Osteoblast (primary cell): ENCODE measurements around the gene TMEM167A. TPM values are rescaled to one million over a fixed set of nuclear protein-coding genes. Genes with fewer than 3 reads are reported as not detected.
"Not testable (repeated sequence)": the region's sequence is repeated elsewhere in the genome, so short reads cannot be mapped to it uniquely, and the experiment has no call there.

Experiments
- DNase-seq: peaks from one replicate; pipeline ENCODE4 v3.0.0; 2011; ENCODE audit warnings: low spot score, mixed read lengths; ENCODE audit not compliant: insufficient read length; ENCODE audit errors: missing footprints
- H2AFZ ChIP-seq: 2 replicates; pipeline ENCODE4 v1.6.0; 2011; ENCODE audit warnings: mild to moderate bottlenecking, low read length
- H3K27ac ChIP-seq: 2 replicates; pipeline ENCODE4 v1.5.1; 2011; ENCODE audit warnings: mild to moderate bottlenecking, low read depth, low read length, moderate library complexity
- H3K27me3 ChIP-seq: 2 replicates; pipeline ENCODE4 v1.6.0; 2012; ENCODE audit warnings: mild to moderate bottlenecking, control low read depth, inconsistent platforms, low read length, moderate library complexity; ENCODE audit not compliant: insufficient read depth
- H3K36me3 ChIP-seq: 2 replicates; pipeline ENCODE4 v1.5.1; 2011; ENCODE audit warnings: mild to moderate bottlenecking, low read length, control low read depth, moderate library complexity; ENCODE audit not compliant: insufficient read depth
- H3K4me1 ChIP-seq: 2 replicates; pipeline ENCODE4 v1.5.1; 2011; ENCODE audit warnings: mild to moderate bottlenecking, low read length, control low read depth, moderate library complexity; ENCODE audit not compliant: insufficient read depth
- H3K4me2 ChIP-seq: 2 replicates; pipeline ENCODE4 v1.6.0; 2011; ENCODE audit warnings: mild to moderate bottlenecking, low read length; ENCODE audit not compliant: insufficient read depth
- H3K4me3 ChIP-seq: fragments of 200-600 bp; sonication (generic); 3 replicates; pipeline ENCODE4 v1.5.1; 2012; ENCODE audit warnings: mild to moderate bottlenecking, low read length, inconsistent platforms; ENCODE audit not compliant: insufficient read depth
- H3K79me2 ChIP-seq: 2 replicates; pipeline ENCODE4 v1.6.0; 2012; ENCODE audit warnings: mild to moderate bottlenecking, low read length, control low read depth, inconsistent platforms; ENCODE audit not compliant: insufficient read depth
- H3K9me3 ChIP-seq: 2 replicates; pipeline ENCODE4 v1.5.1; 2011; ENCODE audit warnings: low read depth, low read length, control low read depth
- H4K20me1 ChIP-seq: 2 replicates; pipeline ENCODE4 v1.6.0; 2012; ENCODE audit warnings: mild to moderate bottlenecking, low read length, control low read depth; ENCODE audit not compliant: insufficient read depth
- total RNA-seq: library from RNA; depleted of rRNA; stranded (reverse); fragments of >200 nt; gene quantifications from 2 replicates; pipeline ENCODE4 v1.2.3, GENCODE V29; 2012
- TF ChIP-seq, protein P1 (sequence below): IDR thresholded peaks from 2 replicates; pipeline ENCODE4 v1.5.1; 2011; ENCODE audit warnings: mild to moderate bottlenecking, low read depth, low read length, moderate library complexity; ENCODE audit errors: extremely low read depth

The TMEM167A gene
- total RNA-seq, 1 donor = 54.6 TPM

DNA sequence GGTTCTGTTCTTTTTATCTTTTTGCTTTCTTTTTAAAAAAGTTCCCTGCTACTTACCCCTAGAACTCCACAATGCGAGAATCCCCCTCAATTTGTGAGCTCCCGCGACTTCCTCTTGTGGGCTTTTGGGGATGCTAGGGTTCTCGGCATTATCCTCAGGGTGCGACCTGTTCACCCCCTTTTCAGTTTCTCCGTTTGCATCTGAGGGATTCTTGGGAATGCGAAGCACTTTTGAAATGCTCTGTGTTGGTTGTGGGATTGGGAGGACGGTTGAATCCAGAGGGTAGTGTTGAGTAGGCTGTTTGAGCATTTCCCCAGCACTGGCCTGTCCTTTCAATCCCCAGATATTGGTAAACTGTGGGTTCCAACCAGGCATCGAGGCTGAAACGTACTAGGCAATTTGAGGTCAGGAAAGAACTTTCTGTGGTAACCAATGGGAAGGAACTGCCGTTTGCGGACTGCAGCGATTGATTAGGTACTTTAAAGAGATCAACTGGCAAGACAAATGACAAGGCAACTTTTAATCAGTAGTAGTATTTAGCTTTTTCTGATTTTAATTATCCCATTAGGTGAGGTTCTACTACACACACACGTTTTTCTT is 568 bp upstream of the TMEM167A start:
- Histone ChIP-seq H3K9me3 (no peaks in the 10 kb centered on the region), H3K27ac (peak overlapping the region; percentile 95), H3K4me1 (peaks cover 5% of the 10 kb centered on the region), H3K36me3 (peaks cover 7% of the 10 kb centered on the region), H3K79me2 (peaks cover 51% of the 10 kb centered on the region), H2AFZ (peak overlapping the region; percentile 98), H4K20me1 (peaks cover 12% of the 10 kb centered on the region), H3K4me2 (peak overlapping the region; percentile 82), H3K27me3 (no peaks in the 10 kb centered on the region), H3K4me3 (peak overlapping the region; percentile 93)
- DNase-seq = peak; percentile 67
- TF ChIP-seq, protein P1, sequence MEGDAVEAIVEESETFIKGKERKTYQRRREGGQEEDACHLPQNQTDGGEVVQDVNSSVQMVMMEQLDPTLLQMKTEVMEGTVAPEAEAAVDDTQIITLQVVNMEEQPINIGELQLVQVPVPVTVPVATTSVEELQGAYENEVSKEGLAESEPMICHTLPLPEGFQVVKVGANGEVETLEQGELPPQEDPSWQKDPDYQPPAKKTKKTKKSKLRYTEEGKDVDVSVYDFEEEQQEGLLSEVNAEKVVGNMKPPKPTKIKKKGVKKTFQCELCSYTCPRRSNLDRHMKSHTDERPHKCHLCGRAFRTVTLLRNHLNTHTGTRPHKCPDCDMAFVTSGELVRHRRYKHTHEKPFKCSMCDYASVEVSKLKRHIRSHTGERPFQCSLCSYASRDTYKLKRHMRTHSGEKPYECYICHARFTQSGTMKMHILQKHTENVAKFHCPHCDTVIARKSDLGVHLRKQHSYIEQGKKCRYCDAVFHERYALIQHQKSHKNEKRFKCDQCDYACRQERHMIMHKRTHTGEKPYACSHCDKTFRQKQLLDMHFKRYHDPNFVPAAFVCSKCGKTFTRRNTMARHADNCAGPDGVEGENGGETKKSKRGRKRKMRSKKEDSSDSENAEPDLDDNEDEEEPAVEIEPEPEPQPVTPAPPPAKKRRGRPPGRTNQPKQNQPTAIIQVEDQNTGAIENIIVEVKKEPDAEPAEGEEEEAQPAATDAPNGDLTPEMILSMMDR = no peak

- Histone ChIP-seq H4K20me1 (peaks cover 50% of the 10 kb centered on the region), H3K27ac (no peak overlapping the region), H3K4me2 (peak overlapping the region; percentile 15), H3K4me1 (no peaks in the 10 kb centered on the region), H3K36me3 (peaks cover 7% of the 10 kb centered on the region), H3K4me3 (no peak overlapping the region), H2AFZ (no peak overlapping the region), H3K79me2 (peaks cover 91% of the 10 kb centered on the region), H3K27me3 (no peaks in the 10 kb centered on the region), H3K9me3 (no peaks in the 10 kb centered on the region)
- TF ChIP-seq, protein P1 = no peak
- no peak for DNase-seq
Observed at GRCh38 chr5:83072966-83073365, 4.2 kb downstream of the TMEM167A start.

GRCh38 chr5:83071286-83072051 is 5.7 kb downstream of the TMEM167A start:
- Histone ChIP-seq H3K36me3 (peaks cover 7% of the 10 kb centered on the region), H3K27me3 (no peaks in the 10 kb centered on the region), H3K4me1 (no peaks in the 10 kb centered on the region), H2AFZ (no peak overlapping the region), H3K27ac (no peak overlapping the region), H3K4me3 (no peak overlapping the region), H4K20me1 (peaks cover 53% of the 10 kb centered on the region), H3K4me2 (no peak overlapping the region), H3K79me2 (peaks cover 99% of the 10 kb centered on the region), H3K9me3 (no peaks in the 10 kb centered on the region)
- no peak for DNase-seq
- TF ChIP-seq, protein P1 = no peak

DNA sequence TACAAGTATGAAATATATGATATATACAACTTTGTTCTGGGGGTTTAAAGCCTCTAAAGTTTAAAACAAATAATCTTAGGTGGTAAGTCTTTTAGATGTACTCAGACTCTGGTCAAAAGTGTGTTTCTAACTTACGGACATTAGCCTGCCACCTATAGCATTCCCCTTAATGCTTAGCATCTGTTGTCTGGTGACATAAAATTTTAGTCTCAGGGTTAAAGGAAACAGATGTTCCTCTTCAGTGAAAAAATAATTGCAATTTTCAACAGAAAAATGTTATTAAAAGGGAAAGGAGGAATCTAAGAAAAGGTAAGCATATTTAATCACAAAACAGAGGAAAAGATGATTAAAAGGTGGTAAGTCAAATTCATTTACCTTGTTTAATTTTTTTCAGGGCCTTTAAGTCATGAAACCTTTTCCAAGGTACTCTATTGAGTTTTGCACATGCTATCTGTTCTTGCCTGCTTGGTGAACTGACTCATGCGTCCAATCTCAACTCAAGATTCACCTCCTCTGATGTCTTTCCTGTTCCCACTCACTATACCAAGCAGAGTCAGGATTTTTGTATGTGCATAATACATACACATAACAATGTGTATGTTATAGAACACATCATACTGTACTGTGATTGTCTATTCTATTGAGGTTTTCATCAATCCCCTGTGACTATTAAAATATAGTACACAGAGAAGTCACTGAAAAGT is 7.9 kb downstream of the TMEM167A start:
- Histone ChIP-seq H3K4me1 (no peaks in the 10 kb centered on the region), H3K36me3 (peaks cover 5% of the 10 kb centered on the region), H3K27me3 (no peaks in the 10 kb centered on the region), H3K27ac (no peak overlapping the region), H3K79me2 (peaks cover 98% of the 10 kb centered on the region), H3K4me3 (no peak overlapping the region), H3K4me2 (no peak overlapping the region), H3K9me3 (no peaks in the 10 kb centered on the region), H2AFZ (no peak overlapping the region), H4K20me1 (peaks cover 57% of the 10 kb centered on the region)
- TF ChIP-seq, protein P1 = no peak
- no peak for DNase-seq

- not testable (repeated sequence) for H3K9me3 ChIP-seq, DNase-seq, H3K4me3 ChIP-seq, H3K4me1 ChIP-seq, H3K36me3 ChIP-seq, H3K27me3 ChIP-seq, H3K27ac ChIP-seq, H3K4me2 ChIP-seq, H2AFZ ChIP-seq
- Histone ChIP-seq H4K20me1 (peaks cover 44% of the 10 kb centered on the region), H3K79me2 (peaks cover 94% of the 10 kb centered on the region)
Observed at GRCh38 chr5:83067377-83067776, 9.8 kb downstream of the TMEM167A start.
